Nephron progenitor cell (in vitro differentiated cells): Measurements from ENCODE around the gene LGR5.

Experiments
- DNase-seq: peaks from one replicate; pipeline ENCODE4 v3.0.0; 2021
- H3K27ac Mint-ChIP-seq: 2 replicates; pipeline ENCODE4 v1.8.0; 2021; ENCODE audit warnings: mild to moderate bottlenecking, moderate library complexity, mixed read lengths
- H3K27me3 Mint-ChIP-seq: 2 replicates; pipeline ENCODE4 v1.8.0; 2021; ENCODE audit warnings: mild to moderate bottlenecking, low read depth, mixed read lengths; ENCODE audit not compliant: poor library complexity
- H3K36me3 Mint-ChIP-seq: 2 replicates; pipeline ENCODE4 v1.8.0; 2021; ENCODE audit warnings: low read depth, mixed read lengths
- H3K4me1 Mint-ChIP-seq: 2 replicates; pipeline ENCODE4 v1.8.0; 2021; ENCODE audit warnings: mixed read lengths
- H3K4me3 Mint-ChIP-seq: 2 replicates; pipeline ENCODE4 v1.8.0; 2021; ENCODE audit warnings: mild to moderate bottlenecking, moderate library complexity, mixed read lengths
- H3K9me3 Mint-ChIP-seq: 2 replicates; pipeline ENCODE4 v1.8.0; 2021; ENCODE audit warnings: mild to moderate bottlenecking, moderate library complexity, mixed read lengths
- TF ChIP-seq, protein P1 (sequence below): fragments of 200-600 bp; sonication (generic); IDR thresholded peaks from 2 replicates; pipeline ENCODE4 v1.5.0; 2021; ENCODE audit warnings: antibody characterized with exemption

LGR5 gene

DNA sequence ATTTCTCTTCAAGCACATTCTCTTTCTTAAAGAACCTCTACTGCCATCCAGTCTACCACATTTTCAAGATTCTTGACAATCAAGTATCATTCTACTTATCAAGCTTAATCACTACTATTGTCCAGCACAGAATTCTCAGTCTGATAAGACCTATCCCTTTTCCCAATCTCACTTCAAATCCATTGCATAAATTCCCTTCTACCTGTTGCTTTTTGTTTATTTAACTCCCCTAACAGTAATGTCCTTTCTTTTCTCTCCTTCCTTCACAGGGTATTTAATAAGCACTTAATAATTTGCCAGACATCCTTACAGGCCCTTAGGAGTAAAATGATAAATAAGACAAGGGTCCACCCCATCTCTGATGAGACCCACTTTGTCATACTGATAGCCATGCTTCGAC, 182.3 kb downstream of the LGR5 start:
- Mint-ChIP-seq H3K9me3 (no peaks in the 10 kb centered on the region), H3K4me1 (no peaks in the 10 kb centered on the region), H3K27me3 (no peaks in the 10 kb centered on the region), H3K36me3 (peaks cover 73% of the 10 kb centered on the region), H3K4me3 (no peak overlapping the region), H3K27ac (peak overlapping the region; percentile 38)
- TF ChIP-seq, protein P1, sequence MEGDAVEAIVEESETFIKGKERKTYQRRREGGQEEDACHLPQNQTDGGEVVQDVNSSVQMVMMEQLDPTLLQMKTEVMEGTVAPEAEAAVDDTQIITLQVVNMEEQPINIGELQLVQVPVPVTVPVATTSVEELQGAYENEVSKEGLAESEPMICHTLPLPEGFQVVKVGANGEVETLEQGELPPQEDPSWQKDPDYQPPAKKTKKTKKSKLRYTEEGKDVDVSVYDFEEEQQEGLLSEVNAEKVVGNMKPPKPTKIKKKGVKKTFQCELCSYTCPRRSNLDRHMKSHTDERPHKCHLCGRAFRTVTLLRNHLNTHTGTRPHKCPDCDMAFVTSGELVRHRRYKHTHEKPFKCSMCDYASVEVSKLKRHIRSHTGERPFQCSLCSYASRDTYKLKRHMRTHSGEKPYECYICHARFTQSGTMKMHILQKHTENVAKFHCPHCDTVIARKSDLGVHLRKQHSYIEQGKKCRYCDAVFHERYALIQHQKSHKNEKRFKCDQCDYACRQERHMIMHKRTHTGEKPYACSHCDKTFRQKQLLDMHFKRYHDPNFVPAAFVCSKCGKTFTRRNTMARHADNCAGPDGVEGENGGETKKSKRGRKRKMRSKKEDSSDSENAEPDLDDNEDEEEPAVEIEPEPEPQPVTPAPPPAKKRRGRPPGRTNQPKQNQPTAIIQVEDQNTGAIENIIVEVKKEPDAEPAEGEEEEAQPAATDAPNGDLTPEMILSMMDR = no peak
- DNase-seq = no peak

DNA sequence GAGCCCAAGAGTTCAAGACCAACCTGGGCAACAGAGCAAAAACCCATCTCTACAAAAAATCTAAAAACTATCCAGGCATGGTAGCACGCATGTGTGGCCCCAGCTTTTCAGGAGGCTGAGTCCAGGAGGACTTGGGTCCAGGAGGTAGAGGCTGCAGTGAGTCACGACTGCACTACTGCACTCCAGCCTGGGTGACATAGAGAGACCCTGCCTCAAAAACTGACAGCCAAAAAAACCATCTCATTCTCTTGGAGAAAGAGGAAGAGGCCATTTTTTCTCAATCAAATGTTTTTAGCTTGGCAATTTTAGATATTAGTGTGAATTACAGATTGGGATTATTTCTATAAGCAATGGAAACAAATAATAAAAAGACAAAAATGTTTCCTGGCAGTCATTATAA, 185.9 kb downstream of the LGR5 start:
- H3K27ac Mint-ChIP-seq = no peak overlapping the region
- TF ChIP-seq, protein P1 = no peak
- no peaks in the 10 kb centered on the region for H3K27me3 Mint-ChIP-seq
- H3K36me3 Mint-ChIP-seq = peaks cover 75% of the 10 kb centered on the region
- no peaks in the 10 kb centered on the region for H3K9me3 Mint-ChIP-seq
- H3K4me1 Mint-ChIP-seq = no peaks in the 10 kb centered on the region
- H3K4me3 Mint-ChIP-seq = no peak overlapping the region
- DNase-seq = no peak

GRCh38 chr12:71626098-71626497, 186.5 kb downstream of the LGR5 start:
- no peaks in the 10 kb centered on the region for H3K27me3 Mint-ChIP-seq
- H3K4me1 Mint-ChIP-seq = no peaks in the 10 kb centered on the region
- TF ChIP-seq, protein P1 = no peak
- H3K36me3 Mint-ChIP-seq = peaks cover 75% of the 10 kb centered on the region
- no peaks in the 10 kb centered on the region for H3K9me3 Mint-ChIP-seq
- H3K4me3 Mint-ChIP-seq = no peak overlapping the region
- H3K27ac Mint-ChIP-seq = peak overlapping the region; percentile 3
- no peak for DNase-seq

DNA sequence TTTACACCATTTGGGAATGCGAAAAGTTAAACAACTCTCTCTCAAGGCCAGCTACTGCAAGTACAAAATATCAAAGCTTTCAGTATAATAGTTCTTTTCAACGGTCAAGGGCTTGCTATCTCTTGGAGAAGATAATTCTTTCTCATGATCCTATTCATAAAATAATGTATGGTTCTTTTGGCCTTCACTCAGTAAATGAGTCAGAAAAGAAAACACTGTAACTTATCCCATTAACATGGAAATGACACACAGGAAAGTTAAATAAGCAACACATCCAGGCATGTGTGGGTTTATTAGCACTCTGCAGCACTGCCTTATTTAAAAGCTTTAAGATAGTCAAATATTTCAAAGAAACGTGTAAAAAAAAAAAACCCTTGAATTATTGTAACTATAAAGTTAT, 187.2 kb downstream of the LGR5 start:
- H3K9me3 Mint-ChIP-seq = no peaks in the 10 kb centered on the region
- H3K27ac Mint-ChIP-seq = peak overlapping the region; percentile 32

DNA sequence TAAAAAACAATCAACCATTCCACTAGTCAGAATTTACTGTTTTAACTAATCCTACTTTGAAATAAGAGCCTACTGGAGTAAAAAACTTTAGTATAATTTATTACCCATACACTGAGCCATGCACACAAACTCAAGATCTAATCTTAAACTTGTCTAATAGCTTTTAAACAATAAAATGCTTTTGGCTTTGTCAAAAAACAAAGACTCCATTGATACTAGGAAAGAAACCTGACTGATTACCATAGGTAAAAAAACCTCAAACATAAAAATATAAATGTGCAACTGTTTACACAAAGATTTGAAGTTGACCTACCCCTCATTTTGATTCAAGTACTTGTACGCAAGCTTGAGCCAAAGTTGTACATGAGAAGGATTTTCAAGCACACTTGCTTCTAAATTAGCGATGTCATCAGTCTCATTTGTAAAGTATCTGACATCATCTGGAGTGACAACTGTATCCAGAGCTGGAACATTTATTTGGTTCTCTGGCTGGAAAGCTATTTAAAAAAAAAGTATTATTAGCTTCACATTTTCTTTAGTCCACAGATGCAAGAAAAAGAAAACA, 187.9 kb downstream of the LGR5 start:
- no peaks in the 10 kb centered on the region for H3K9me3 Mint-ChIP-seq
- TF ChIP-seq, protein P1 = no peak
- H3K36me3 Mint-ChIP-seq = peaks cover 70% of the 10 kb centered on the region
- DNase-seq = no peak
- no peaks in the 10 kb centered on the region for H3K27me3 Mint-ChIP-seq
- H3K27ac Mint-ChIP-seq = no peak overlapping the region
- H3K4me1 Mint-ChIP-seq = no peaks in the 10 kb centered on the region
- no peak overlapping the region for H3K4me3 Mint-ChIP-seq

More for the DNA sequence above, 187.2 kb downstream of the LGR5 start:
- Mint-ChIP-seq H3K4me3 (no peak overlapping the region), H3K4me1 (no peaks in the 10 kb centered on the region), H3K36me3 (peaks cover 71% of the 10 kb centered on the region), H3K27me3 (no peaks in the 10 kb centered on the region)
- DNase-seq = no peak
- TF ChIP-seq, protein P1 = no peak
